T-helper 9 cell (primary cell): Measurements from ENCODE around the gene RAD9B.
"Not testable (repeated sequence)": the region's sequence is repeated elsewhere in the genome, so short reads cannot be mapped to it uniquely, and the experiment has no call there.

Experiments used
- DNase-seq: peaks from one replicate; pipeline ENCODE4 v3.0.0-alpha.2; 2020
- total RNA-seq, 2 donors: gene quantifications; one replicate each; lab custom pipeline; 2026; lab: John Stamatoyannopoulos, UW

The RAD9B gene
- 0.48 to 0.70 reads per million in 2 donors for total RNA-seq

- peak; percentile 98 for DNase-seq
These were observed at the start of gene RAD9B, which contains the start of gene VPS29 for GRCh38 chr12:110501752-110502738. Gene RAD9B (plus strand): TSS chr12:110502331. CDS start chr12:110502338, 7 bp downstream. Gene VPS29 (minus strand): TSS chr12:110502111. CDS start chr12:110502051, 60 bp downstream.

GRCh38 chr12:110453569-110454296 lies 48.4 kb upstream of the RAD9B start:
- DNase-seq, result no peak

GRCh38 chr12:110458756-110459155 lies 43.4 kb upstream of the RAD9B start:
- DNase-seq, result no peak

- not testable (repeated sequence) for DNase-seq
These were observed 40.9 kb upstream of the RAD9B start for GRCh38 chr12:110461189-110461588.

- no peak for DNase-seq
These were observed 37.1 kb upstream of the RAD9B start for GRCh38 chr12:110465024-110465423.

GRCh38 chr12:110465765-110466164 lies 36.4 kb upstream of the RAD9B start:
- not testable (repeated sequence) for DNase-seq

GRCh38 chr12:110466791-110467190 lies 35.3 kb upstream of the RAD9B start:
- DNase-seq, result no peak

- no peak for DNase-seq
These were observed 34.3 kb upstream of the RAD9B start for GRCh38 chr12:110467847-110468213.

GRCh38 chr12:110468214-110469048 lies 33.7 kb upstream of the RAD9B start, which contains the start of the genes FAM216A and GPN3:
Gene FAM216A (plus strand): TSS chr12:110468845. CDS start chr12:110468876, 31 bp downstream.
Gene GPN3 (minus strand): TSS chr12:110468257. CDS start chr12:110468203, 54 bp downstream.
- DNase-seq, result peak; percentile 91

GRCh38 chr12:110475426-110475825 lies 26.7 kb upstream of the RAD9B start:
- no peak for DNase-seq

- no peak for DNase-seq
These were observed 3.0 kb upstream of the RAD9B start for GRCh38 chr12:110498984-110499706.

GRCh38 chr12:110501399-110501751 lies 756 bp upstream of the RAD9B start:
- no peak for DNase-seq

- no peak for DNase-seq
These were observed 1.3 kb downstream of the RAD9B start for GRCh38 chr12:110503432-110503831.

- no peak for DNase-seq
These were observed 3.2 kb downstream of the RAD9B start for GRCh38 chr12:110505332-110505731.

GRCh38 chr12:110508071-110508586 lies 6.0 kb downstream of the RAD9B start:
- DNase-seq, result no peak

- DNase-seq, result no peak
These were observed 11.7 kb downstream of the RAD9B start for GRCh38 chr12:110513842-110514241.

- no peak for DNase-seq
These were observed 12.2 kb downstream of the RAD9B start for GRCh38 chr12:110514363-110514762.

- DNase-seq, result no peak
These were observed 14.9 kb downstream of the RAD9B start for GRCh38 chr12:110516995-110517394.

GRCh38 chr12:110518014-110518413 lies 15.9 kb downstream of the RAD9B start:
- DNase-seq, result not testable (repeated sequence)

GRCh38 chr12:110520876-110521712 lies 19.0 kb downstream of the RAD9B start:
- not testable (repeated sequence) for DNase-seq
